Endothelial cell of umbilical vein (primary cell): Measurements from ENCODE around the gene ZBBX. TPM values are rescaled to one million over a fixed set of nuclear protein-coding genes. Genes with fewer than 3 reads are reported as not detected.

Source experiments
- BruUV-seq: library from RNA; stranded (reverse); fragments of 400-500 nt; replicated peaks from 2 replicates; lab custom pipeline; 2021; lab: Mats Ljungman, UMichigan
- CTCF ChIA-PET: fragments of 300-600, 350-600 bp; sonication (Branson Sonifier 250); formaldehyde crosslinking; loops from one replicate; lab custom pipeline; 2021; ENCODE audit warnings: antibody characterized with exemption, inconsistent platforms; lab: Charles Lee
- POLR2A ChIA-PET: fragments of 300-600, 350-600 bp; sonication (Branson Sonifier 250); formaldehyde crosslinking; loops from one replicate; lab custom pipeline; 2021; ENCODE audit warnings: antibody characterized with exemption, inconsistent platforms; lab: Charles Lee
- DNase-seq: peaks from one replicate; pipeline ENCODE4 v3.0.0-alpha.2; 2011; ENCODE audit warnings: low read depth, low spot score
- FAIRE-seq: peaks from 2 replicates; lab custom pipeline; 2011; peaks lifted over from hg19 to GRCh38; lab: Jason Lieb, UNC
- H2AFZ ChIP-seq: 2 replicates; pipeline ENCODE4 v1.6.0; 2012; ENCODE audit warnings: low read depth, low read length, control low read depth, inconsistent platforms
- H3K27ac ChIP-seq: 2 replicates; pipeline ENCODE4 v1.5.1; 2011; ENCODE audit warnings: low read depth, mild to moderate bottlenecking, control low read depth, low read length, moderate library complexity; ENCODE audit not compliant: insufficient read depth
- H3K27me3 ChIP-seq, 2 experiments: 2 replicates each; pipeline versions ENCODE4 v1.6.0 to v1.6.1; 2011; ENCODE audit warnings: low read length in 2 of 2, mixed read lengths in 1 of 2; ENCODE audit not compliant: control insufficient read depth in 2 of 2, insufficient read depth in 2 of 2
- H3K36me3 ChIP-seq, 2 experiments: 2 replicates in 1 of 2; 3 replicates in 1 of 2; pipeline ENCODE4 v1.5.1; 2011; ENCODE audit warnings: low read length in 2 of 2, mild to moderate bottlenecking in 1 of 2, moderate library complexity in 1 of 2; ENCODE audit not compliant: control insufficient read depth in 2 of 2, insufficient read depth in 2 of 2; ENCODE audit errors: extremely low read depth in 1 of 2
- H3K4me1 ChIP-seq: 3 replicates; pipeline ENCODE4 v1.5.1; 2011; ENCODE audit warnings: mild to moderate bottlenecking, low read length; ENCODE audit not compliant: control insufficient read depth, insufficient read depth; ENCODE audit errors: extremely low read depth
- H3K4me2 ChIP-seq: 2 replicates; pipeline ENCODE4 v1.6.1; 2011; ENCODE audit warnings: low read length, control low read depth, mixed read lengths; ENCODE audit not compliant: insufficient read depth
- H3K4me3 ChIP-seq, 3 experiments: fragments of 200-600 bp in 1 of 3; sonication (generic), shearing (Covaris generic) in 1 of 3; replicated peaks in 1 of 3; 2 replicates each; pipeline ENCODE4 v1.5.1; 2011 to 2016; ENCODE audit warnings: control low read depth in 3 of 3, low read length in 3 of 3, mild to moderate bottlenecking in 2 of 3, inconsistent platforms in 1 of 3, low read depth in 1 of 3, moderate library complexity in 1 of 3; ENCODE audit not compliant: insufficient read depth in 1 of 3
- H3K79me2 ChIP-seq: 2 replicates; pipeline ENCODE4 v1.6.0; 2012; ENCODE audit warnings: low read length, inconsistent platforms; ENCODE audit not compliant: control insufficient read depth, insufficient read depth
- H3K9ac ChIP-seq: replicated peaks from 2 replicates; pipeline ENCODE3; 2011; ENCODE audit warnings: low read length, control low read depth; ENCODE audit not compliant: insufficient read depth; ENCODE audit errors: extremely low read depth
- H3K9me1 ChIP-seq: replicated peaks from 3 replicates; pipeline ENCODE4 v1.6.0; 2011; ENCODE audit warnings: mild to moderate bottlenecking, low read length; ENCODE audit not compliant: control insufficient read depth, insufficient read depth; ENCODE audit errors: extremely low read depth
- H3K9me3 ChIP-seq: replicated peaks from 2 replicates; pipeline ENCODE4 v1.5.1; 2012; ENCODE audit warnings: low read length, inconsistent platforms; ENCODE audit not compliant: control insufficient read depth, insufficient read depth
- H4K20me1 ChIP-seq: replicated peaks from 2 replicates; pipeline ENCODE3; 2011; ENCODE audit warnings: mild to moderate bottlenecking, low read length; ENCODE audit not compliant: control insufficient read depth, insufficient read depth; ENCODE audit errors: extremely low read depth
- FOS ChIP-seq: IDR thresholded peaks from 2 replicates; pipeline ENCODE4 v1.6.1; 2011; ENCODE audit warnings: mild to moderate bottlenecking, low read length, moderate library complexity, borderline replicate concordance; ENCODE audit not compliant: insufficient read depth
- GATA2 ChIP-seq: IDR thresholded peaks from 2 replicates; pipeline ENCODE4 v1.7.0; 2011; ENCODE audit warnings: low read depth, mild to moderate bottlenecking, moderate library complexity, mixed read lengths, low read length; ENCODE audit not compliant: insufficient read length, insufficient read depth
- POLR2AphosphoS5 ChIP-seq: IDR thresholded peaks from 2 replicates; pipeline ENCODE4 v1.6.1; 2012; ENCODE audit warnings: low read depth, mild to moderate bottlenecking, control low read depth, low read length, moderate library complexity; ENCODE audit not compliant: insufficient read depth
- dilution Hi-C: fragments of 300-500 bp; cut with MboI; formaldehyde crosslinking; loops from one replicate; pipeline ENCODE4 v1.15.0; 2019; ENCODE audit warnings: low sequenced_read_pairs; ENCODE audit not compliant: extremely low pct_ligation_motif_present
- intact Hi-C: fragments of 100-400 bp; cut with micrococcal nuclease; formaldehyde crosslinking; loops from one replicate; pipeline ENCODE4 v1.10.0; 2022
- polyA plus RNA-seq, 4 experiments: library from polyadenylated mRNA; depleted of rRNA in 3 of 4; stranded (reverse) in 3 of 4; unstranded in 1 of 4; fragments of >200 nt; gene quantifications; 2 replicates each; pipeline versions ENCODE4 v1.2.1 to v1.2.3, GENCODE V29; 2011 to 2012; ENCODE audit warnings: missing spikeins in 1 of 4
- total RNA-seq: library from RNA; stranded (reverse); gene quantifications from 2 replicates; pipeline ENCODE4 v1.2.3, GENCODE V29; 2021
- TF ChIP-seq, protein P1 (sequence below): IDR thresholded peaks from 2 replicates; pipeline ENCODE4 v1.6.1; 2011; ENCODE audit not compliant: insufficient read depth, insufficient read length
- TF ChIP-seq, protein P2 (sequence below), 2 donors: IDR thresholded peaks; 1 replicate in 1 of 2; 2 replicates in 1 of 2; pipeline ENCODE4 v1.5.1; 2011; ENCODE audit warnings: low read length in 2 of 2, mild to moderate bottlenecking in 2 of 2, moderate library complexity in 2 of 2, control low read depth in 1 of 2, inconsistent platforms in 1 of 2, low read depth in 1 of 2; ENCODE audit not compliant: insufficient read depth in 1 of 2; ENCODE audit errors: extremely low read depth in 1 of 2

Gene ZBBX
- total and polyA plus RNA-seq, 2 donors (not counting 3 experiments of a cell fraction or from before 2014, with no cell fraction given): not detected

- H3K27ac ChIP-seq: no peak overlapping the region
- BruUV-seq: no TSS peak
- intact Hi-C loops (no loop called here), dilution Hi-C loops (no loop called here)
- peaks cover 2% of the 10 kb centered on the region for H3K9me3 ChIP-seq
- no peaks in the 10 kb centered on the region for H4K20me1 ChIP-seq
- no peak for FAIRE-seq
- no peak overlapping the region for H3K4me2 ChIP-seq
- H3K79me2 ChIP-seq: no peaks in the 10 kb centered on the region
- POLR2A ChIA-PET: no interaction called here
- H3K36me3 ChIP-seq: no peaks in the 10 kb centered on the region
- no peak overlapping the region for H3K9ac ChIP-seq
- TF ChIP-seq POLR2AphosphoS5: no peak
- TF ChIP-seq, protein P1, sequence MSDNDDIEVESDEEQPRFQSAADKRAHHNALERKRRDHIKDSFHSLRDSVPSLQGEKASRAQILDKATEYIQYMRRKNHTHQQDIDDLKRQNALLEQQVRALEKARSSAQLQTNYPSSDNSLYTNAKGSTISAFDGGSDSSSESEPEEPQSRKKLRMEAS: no peak
- TF ChIP-seq, protein P2, sequence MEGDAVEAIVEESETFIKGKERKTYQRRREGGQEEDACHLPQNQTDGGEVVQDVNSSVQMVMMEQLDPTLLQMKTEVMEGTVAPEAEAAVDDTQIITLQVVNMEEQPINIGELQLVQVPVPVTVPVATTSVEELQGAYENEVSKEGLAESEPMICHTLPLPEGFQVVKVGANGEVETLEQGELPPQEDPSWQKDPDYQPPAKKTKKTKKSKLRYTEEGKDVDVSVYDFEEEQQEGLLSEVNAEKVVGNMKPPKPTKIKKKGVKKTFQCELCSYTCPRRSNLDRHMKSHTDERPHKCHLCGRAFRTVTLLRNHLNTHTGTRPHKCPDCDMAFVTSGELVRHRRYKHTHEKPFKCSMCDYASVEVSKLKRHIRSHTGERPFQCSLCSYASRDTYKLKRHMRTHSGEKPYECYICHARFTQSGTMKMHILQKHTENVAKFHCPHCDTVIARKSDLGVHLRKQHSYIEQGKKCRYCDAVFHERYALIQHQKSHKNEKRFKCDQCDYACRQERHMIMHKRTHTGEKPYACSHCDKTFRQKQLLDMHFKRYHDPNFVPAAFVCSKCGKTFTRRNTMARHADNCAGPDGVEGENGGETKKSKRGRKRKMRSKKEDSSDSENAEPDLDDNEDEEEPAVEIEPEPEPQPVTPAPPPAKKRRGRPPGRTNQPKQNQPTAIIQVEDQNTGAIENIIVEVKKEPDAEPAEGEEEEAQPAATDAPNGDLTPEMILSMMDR (IDR thresholded peaks at IDR 0.05; ENCODE audit: extremely low read depth in 1 of 2, insufficient read depth in 1 of 2, low read depth in 1 of 2, low read length in 2 of 2): no peak
- TF ChIP-seq FOS: no peak
- no peak for TF ChIP-seq GATA2
- H2AFZ ChIP-seq: no peak overlapping the region
- CTCF ChIA-PET: no interaction called here
- H3K9me1 ChIP-seq: no peaks in the 10 kb centered on the region
- H3K4me1 ChIP-seq: no peaks in the 10 kb centered on the region
- DNase-seq: no peak
- H3K4me3 ChIP-seq: no peak overlapping the region
- H3K27me3 ChIP-seq: no peaks in the 10 kb centered on the region
These were observed 92.8 kb downstream of the ZBBX start for GRCh38 chr3:167287308-167287707.
